ENCODE results near the gene SLC12A6.

The SLC12A6 gene

DNA sequence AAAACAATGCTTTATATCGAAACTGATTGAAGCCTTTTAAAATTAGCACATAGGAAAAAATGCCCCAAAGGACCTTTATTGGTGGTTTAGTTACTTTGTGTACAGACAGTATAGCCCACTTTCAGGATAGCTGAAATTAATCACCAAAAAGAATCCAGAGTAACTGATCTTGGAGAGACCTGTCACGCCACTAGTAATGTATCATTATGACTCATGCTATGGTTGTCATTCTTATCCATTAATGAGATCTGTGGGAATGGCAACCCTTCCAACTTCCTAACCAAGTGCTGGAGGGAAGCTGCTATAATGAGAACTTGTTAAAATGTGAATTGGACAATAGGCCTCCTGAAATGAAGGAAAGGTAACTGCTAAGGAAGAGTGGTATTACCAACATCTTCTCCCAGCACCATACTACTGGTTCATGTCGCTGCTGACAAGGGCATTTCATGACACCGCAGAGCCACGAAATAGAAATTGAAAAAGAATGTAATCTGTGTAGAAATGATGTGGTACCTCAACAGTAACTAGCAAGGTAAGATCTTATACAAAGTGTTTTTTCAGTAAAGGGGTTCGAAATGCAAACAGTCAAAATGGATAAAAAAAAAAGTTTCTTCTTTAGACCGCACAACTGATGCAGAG lies 119.9 kb downstream of the SLC12A6 start:
- CTCF ChIA-PET, result interaction anchor here (0.7 to 14.3 kb wide), 5 partner anchors 8 to 146 kb away, joined by 3 to 324 read pairs (median 9); partner anchors contain the start of gene KATNBL1
- DNase-seq (ENCODE audit: low read depth, low spot score), result no peak
- POLR2A ChIA-PET, result interaction anchor here (1.2 kb wide), 1 partner anchor 116 kb away, joined by 3 read pairs; the partner anchor contains the start of genes EMC7 and PGBD4
- TF ChIP-seq, protein P1, sequence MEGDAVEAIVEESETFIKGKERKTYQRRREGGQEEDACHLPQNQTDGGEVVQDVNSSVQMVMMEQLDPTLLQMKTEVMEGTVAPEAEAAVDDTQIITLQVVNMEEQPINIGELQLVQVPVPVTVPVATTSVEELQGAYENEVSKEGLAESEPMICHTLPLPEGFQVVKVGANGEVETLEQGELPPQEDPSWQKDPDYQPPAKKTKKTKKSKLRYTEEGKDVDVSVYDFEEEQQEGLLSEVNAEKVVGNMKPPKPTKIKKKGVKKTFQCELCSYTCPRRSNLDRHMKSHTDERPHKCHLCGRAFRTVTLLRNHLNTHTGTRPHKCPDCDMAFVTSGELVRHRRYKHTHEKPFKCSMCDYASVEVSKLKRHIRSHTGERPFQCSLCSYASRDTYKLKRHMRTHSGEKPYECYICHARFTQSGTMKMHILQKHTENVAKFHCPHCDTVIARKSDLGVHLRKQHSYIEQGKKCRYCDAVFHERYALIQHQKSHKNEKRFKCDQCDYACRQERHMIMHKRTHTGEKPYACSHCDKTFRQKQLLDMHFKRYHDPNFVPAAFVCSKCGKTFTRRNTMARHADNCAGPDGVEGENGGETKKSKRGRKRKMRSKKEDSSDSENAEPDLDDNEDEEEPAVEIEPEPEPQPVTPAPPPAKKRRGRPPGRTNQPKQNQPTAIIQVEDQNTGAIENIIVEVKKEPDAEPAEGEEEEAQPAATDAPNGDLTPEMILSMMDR (IDR thresholded peaks at IDR 0.05; ENCODE audit: insufficient read depth, low read length, missing control alignments), result no peak
- no peak overlapping the region for H3K4me3 ChIP-seq (ENCODE audit: low read depth, low read length)

DNA sequence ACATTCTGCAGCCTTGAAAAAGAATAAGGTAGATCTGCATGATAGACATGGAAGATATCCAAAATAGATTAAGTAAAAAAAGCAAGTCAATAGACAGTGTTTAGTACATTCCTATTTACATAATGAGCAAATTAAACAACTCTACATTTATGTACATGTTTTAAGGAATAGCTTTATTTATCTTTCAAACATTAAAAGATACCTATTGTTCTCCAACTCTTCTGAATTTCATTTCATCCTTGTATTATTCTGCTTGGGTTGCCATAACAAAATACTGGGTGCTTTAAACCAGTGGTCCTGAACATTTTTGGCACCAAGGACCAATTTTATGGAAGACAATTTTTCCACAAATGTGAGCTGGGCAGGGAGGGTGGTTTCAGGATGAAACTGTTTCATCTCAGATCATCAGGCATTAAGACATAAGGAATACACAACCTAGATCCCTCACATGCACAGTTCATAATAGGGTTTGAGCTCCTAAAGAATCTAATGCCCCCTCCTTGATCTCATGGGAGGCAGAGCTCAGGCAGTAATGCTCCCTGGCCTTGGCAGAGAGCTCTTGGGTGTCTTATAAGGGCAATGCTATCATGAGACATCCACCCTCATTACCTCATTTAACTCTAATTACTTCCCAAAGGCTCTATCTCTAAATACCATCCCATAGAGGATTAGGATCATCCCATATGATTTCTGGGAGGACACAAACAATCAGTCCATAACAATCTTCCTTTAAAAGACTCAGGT lies 120.9 kb downstream of the SLC12A6 start:
- TF ChIP-seq, protein P1 (IDR thresholded peaks at IDR 0.05; ENCODE audit: insufficient read depth, low read length, missing control alignments), result no peak
- CTCF ChIA-PET, result interaction anchor here (1.2 to 14.3 kb wide), 8 partner anchors 7 to 159 kb away, joined by 3 to 324 read pairs (median 6); partner anchors contain the start of genes KATNBL1 and LPCAT4
- POLR2A ChIA-PET, result interaction anchor here (1.0 to 1.2 kb wide), 2 partner anchors 8 to 115 kb away, joined by 3 read pairs; partner anchors contain the start of genes EMC4, EMC7 and PGBD4
- DNase-seq (ENCODE audit: low read depth, low spot score), result no peak
- H3K4me3 ChIP-seq (ENCODE audit: low read depth, low read length), result no peak overlapping the region

DNA sequence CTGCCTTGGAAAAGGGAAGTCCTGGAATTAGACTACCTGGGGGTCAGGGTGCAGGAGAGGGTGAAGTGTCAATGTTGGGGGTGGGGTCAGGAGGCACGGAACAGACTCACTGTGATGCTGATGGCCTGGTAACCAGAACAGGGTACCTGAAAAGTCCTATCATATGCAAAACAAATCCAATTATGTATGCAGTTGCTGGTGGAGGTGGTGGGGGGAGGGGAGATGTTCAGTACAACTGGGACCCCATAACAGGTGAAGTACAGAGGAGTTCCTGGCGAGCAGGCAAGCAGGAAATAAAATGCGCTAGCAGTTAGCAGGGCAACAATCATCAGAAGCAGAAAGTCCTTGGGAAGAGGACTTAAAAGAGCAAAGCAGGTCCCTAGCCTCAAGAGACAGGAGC lies 123.4 kb downstream of the SLC12A6 start:
- ChIA-PET CTCF (interaction anchor here (1.0 to 14.3 kb wide), 2 partner anchors 102 to 151 kb away, joined by 3 to 324 read pairs; no protein-coding TSS in a partner anchor), POLR2A (no interaction called here)
- no peak for DNase-seq (ENCODE audit: low read depth, low spot score)
- H3K4me3 ChIP-seq (ENCODE audit: low read depth, low read length), result no peak overlapping the region
- TF ChIP-seq, protein P1 (IDR thresholded peaks at IDR 0.05; ENCODE audit: insufficient read depth, low read length, missing control alignments), result no peak

DNA sequence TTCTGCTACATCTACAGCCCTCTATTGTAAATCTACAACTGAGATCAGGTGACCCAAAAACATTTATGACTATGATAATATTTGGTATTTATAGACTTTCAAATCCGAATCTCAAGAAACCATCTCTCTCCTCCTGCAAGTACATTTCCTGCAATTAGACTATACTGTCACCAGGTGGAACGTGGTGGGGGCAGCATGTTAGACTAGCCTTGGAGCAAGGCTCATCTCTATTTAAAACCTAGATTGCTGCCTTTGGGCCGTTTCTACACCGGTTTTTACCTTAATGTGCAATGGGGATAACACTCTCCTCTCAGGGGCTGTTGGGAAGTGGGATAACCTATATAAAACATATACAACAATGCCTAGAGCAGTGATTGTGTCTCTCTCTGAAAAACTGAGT lies 123.9 kb downstream of the SLC12A6 start:
- CTCF ChIA-PET, result interaction anchor here (0.7 to 14.3 kb wide), 3 partner anchors 10 to 154 kb away, joined by 3 to 324 read pairs (median 3); no protein-coding TSS in a partner anchor
- H3K4me3 ChIP-seq (ENCODE audit: low read depth, low read length), result no peak overlapping the region

DNA sequence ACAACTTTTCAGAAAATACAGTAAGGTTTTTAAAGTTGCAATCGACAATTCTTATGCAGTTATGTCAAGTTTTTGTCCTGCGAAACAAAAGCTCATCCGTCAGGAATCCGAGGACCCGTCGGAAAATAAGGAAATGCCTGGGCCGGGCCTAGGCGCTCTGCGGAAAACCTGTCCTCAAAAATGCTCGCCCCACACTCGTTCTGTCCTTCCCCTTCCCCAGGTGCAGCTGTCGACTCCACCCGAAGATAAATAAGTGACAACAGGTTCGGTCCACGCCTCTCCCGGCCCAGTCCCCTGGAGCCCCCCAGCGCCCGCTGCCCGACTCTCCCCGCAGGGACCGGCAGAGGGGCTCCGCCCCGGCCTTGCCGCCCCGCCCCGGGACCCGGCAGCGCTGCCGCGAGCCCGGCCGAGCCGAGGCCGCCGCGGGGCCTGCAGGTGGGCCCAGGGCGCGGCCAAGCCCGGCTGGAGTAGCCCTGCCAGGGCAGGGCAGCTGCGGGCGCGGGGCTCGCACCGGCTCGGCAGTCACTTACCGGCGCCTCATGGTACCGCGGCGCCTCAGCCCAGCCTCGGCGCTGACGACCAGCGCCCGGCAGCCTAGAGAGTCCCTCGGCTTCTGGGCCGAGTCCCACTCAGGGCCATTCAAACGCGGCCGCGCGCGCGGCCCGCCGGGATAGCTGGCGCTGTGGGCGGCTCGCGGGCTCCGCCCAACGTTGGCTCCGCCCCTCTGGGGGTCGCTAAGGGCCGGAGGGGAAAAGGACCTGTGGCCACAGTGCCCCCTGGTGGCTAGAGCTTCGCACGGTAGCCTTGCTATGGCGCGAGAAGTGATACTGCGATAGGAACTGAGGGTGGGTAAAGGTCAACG lies 127.9 kb downstream of the SLC12A6 start, which contains the start of gene KATNBL1:
Gene KATNBL1, minus strand, starts transcription at position 676 of the 862 bp plus-strand sequence. CDS start 46,420 bp downstream, outside the sequence.
- POLR2A ChIA-PET, result interaction anchor here (0.7 to 1.6 kb wide), 5 partner anchors 90 to 167 kb away, joined by 3 to 6 read pairs (median 3); partner anchors contain the start of genes EMC7 and PGBD4
- CTCF ChIA-PET, result interaction anchor here (0.7 to 14.3 kb wide), 28 partner anchors 11 to 472 kb away, joined by 3 to 324 read pairs (median 5); partner anchors contain the start of genes EMC4, LPCAT4, PGBD4 and SLC12A6

More for the DNA sequence above, 123.9 kb downstream of the SLC12A6 start:
- TF ChIP-seq, protein P1 (IDR thresholded peaks at IDR 0.05; ENCODE audit: insufficient read depth, low read length, missing control alignments), result no peak
- POLR2A ChIA-PET, result no interaction called here
- DNase-seq (ENCODE audit: low read depth, low spot score), result no peak

More for the DNA sequence above, 127.9 kb downstream of the SLC12A6 start, which contains the start of gene KATNBL1:
- H3K4me3 ChIP-seq (ENCODE audit: low read depth, low read length), result peak within 1 kb of the TSS; percentile 79
- TF ChIP-seq, protein P1 (IDR thresholded peaks at IDR 0.05; ENCODE audit: insufficient read depth, low read length, missing control alignments), result peak; percentile 95
- peak; percentile 38 for DNase-seq (ENCODE audit: low read depth, low spot score)

Data from AG04449 (cell line).